ENCODE data around the gene ANKFY1. TPM values are rescaled to one million over a fixed set of nuclear protein-coding genes. Genes with fewer than 3 reads are reported as not detected.

Gene ANKFY1
- polyA plus RNA-seq, 1 experiment = 43.5 TPM

DNA sequence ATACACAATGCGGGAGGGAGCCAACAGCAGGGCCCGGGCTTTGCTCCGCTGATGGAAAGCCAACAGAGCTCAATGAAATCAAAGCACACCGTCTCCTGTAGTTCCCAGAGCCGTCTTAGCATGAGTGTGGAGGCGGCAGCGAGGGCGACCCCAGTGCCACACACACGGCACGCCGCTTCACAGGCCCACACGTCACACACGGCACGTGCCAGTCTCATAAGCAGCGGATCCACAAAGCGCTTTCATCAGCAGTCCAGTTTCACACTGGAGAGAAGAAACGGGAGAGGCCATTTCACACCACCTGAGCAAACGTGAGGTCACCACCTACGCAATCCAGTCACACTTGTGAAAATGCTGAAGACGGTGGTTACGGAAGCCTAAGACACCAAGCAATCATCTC lies 86.0 kb downstream of the ANKFY1 start:
- H3K36me3 ChIP-seq (ENCODE audit: control insufficient read depth, insufficient read depth, low read length) = peaks cover 28% of the 10 kb centered on the region
- no peak for TF ChIP-seq CTCF (IDR thresholded peaks at IDR 0.05; ENCODE audit: insufficient read depth, low read depth, low read length)

DNA sequence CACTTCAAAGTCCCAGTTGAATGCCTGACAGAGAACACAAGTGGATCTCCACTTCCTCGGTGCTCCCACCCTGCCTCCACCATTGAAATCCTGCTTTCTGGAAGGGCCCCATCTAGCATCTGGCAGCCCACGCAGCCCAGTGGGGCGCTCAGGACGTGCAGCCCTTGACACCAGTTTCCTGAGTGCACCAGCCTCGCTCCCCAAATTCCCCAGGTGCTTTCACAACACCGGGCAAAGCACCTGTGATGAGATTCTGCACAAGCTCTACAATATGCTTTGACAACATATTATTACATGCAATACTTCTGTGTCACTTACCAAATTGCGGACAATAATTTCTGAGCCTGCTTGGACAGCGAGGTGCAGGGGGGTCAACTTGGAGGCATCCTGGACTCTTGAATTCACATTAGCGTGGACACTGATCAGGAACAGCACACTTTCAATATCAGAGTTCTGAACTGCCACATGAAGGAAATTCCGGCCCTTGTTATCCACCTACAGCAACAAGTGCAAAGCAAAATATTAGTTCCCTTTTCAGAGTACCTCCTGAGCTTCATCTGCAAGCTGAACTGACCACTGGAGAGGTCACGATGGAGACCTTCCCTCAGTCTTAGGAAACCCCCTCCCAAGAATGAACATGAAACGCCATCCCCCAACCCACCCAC lies 86.8 kb downstream of the ANKFY1 start:
- CTCF ChIA-PET = interaction anchor here (1.2 to 2.3 kb wide), 2 partner anchors 16 to 121 kb away, joined by 3 to 9 read pairs; no protein-coding TSS in a partner anchor
- no peak for DNase-seq (ENCODE audit: low read depth)
- Histone ChIP-seq H3K4me3 (ENCODE audit: low read depth, low read length) (no peak overlapping the region), H3K36me3 (ENCODE audit: control insufficient read depth, insufficient read depth, low read length) (peaks cover 31% of the 10 kb centered on the region), H3K27me3 (ENCODE audit: control insufficient read depth, insufficient read depth, low read length) (no peaks in the 10 kb centered on the region)
- POLR2A ChIA-PET = no interaction called here
- TF ChIP-seq CTCF (IDR thresholded peaks at IDR 0.05; ENCODE audit: insufficient read depth, low read depth, low read length) = no peak

More for the DNA sequence above, 86.0 kb downstream of the ANKFY1 start:
- CTCF ChIA-PET = interaction anchor here (1.2 kb wide), 1 partner anchor 121 kb away, joined by 3 read pairs; no protein-coding TSS in a partner anchor
- no peak for DNase-seq (ENCODE audit: low read depth)
- no peaks in the 10 kb centered on the region for H3K27me3 ChIP-seq (ENCODE audit: control insufficient read depth, insufficient read depth, low read length)
- H3K4me3 ChIP-seq (ENCODE audit: low read depth, low read length) = no peak overlapping the region
- POLR2A ChIA-PET = no interaction called here

DNA sequence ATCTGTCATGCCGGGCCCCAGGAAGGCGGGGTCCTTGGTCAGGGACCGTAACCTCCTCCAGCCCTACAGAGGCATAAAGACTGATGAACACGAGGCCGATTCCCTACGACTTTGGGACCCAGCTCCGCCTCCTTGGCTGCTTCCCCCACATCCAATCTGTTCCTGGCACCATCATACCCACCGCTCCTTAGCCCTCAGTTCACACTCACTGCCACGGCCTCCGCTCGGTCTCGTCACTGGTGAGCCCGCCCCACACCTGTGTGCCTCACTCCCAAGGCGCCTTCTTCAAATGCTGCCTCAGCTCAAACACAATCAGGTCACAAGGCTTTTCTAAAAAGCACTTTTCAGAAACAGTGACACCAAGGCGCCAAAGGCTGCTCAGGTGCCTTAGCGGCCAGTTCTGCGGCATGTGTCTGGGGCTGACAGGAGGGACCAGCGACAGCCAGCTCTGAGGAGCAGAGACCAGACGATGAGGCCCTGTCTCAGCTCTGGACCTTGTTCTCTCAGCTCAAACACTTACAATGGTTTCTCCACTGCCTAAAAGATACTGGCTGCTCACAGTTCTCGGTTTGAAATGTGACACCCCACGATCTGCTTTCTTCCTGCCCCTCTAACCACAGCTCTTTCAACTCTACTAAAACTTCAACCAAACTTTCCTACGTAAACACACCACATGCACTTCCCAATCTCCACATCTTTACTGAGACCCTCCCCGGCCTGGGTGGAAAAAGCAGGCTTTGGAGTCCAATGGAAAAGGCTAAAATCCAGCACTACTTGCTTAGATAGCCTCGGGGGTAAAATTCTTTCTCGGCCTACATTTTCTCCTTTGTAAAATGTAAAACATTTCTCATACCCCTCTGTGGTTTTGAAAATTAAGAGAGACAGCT lies 87.6 kb downstream of the ANKFY1 start:
- ChIA-PET POLR2A (no interaction called here), CTCF (interaction anchor here (1.0 to 2.3 kb wide), 3 partner anchors 15 to 122 kb away, joined by 3 to 9 read pairs (median 6); no protein-coding TSS in a partner anchor)
- H3K4me3 ChIP-seq (ENCODE audit: low read depth, low read length) = no peak overlapping the region
- DNase-seq (ENCODE audit: low read depth) = peak; percentile 37
- no peaks in the 10 kb centered on the region for H3K27me3 ChIP-seq (ENCODE audit: control insufficient read depth, insufficient read depth, low read length)
- TF ChIP-seq CTCF (IDR thresholded peaks at IDR 0.05; ENCODE audit: insufficient read depth, low read depth, low read length) = no peak
- peaks cover 32% of the 10 kb centered on the region for H3K36me3 ChIP-seq (ENCODE audit: control insufficient read depth, insufficient read depth, low read length)

- TF ChIP-seq CTCF (IDR thresholded peaks at IDR 0.05; ENCODE audit: insufficient read depth, low read depth, low read length) = no peak
- no peak for DNase-seq (ENCODE audit: low read depth)
- no peaks in the 10 kb centered on the region for H3K27me3 ChIP-seq (ENCODE audit: control insufficient read depth, insufficient read depth, low read length)
- no peak overlapping the region for H3K4me3 ChIP-seq (ENCODE audit: low read depth, low read length)
- ChIA-PET POLR2A (no interaction called here), CTCF (no interaction called here)
- H3K36me3 ChIP-seq (ENCODE audit: control insufficient read depth, insufficient read depth, low read length) = peaks cover 43% of the 10 kb centered on the region
These were observed 89.2 kb downstream of the ANKFY1 start for GRCh38 chr17:4174556-4174955.

GRCh38 chr17:4173781-4174180 lies 90.0 kb downstream of the ANKFY1 start:
- CTCF ChIA-PET = no interaction called here
- POLR2A ChIA-PET = no interaction called here
- H3K27me3 ChIP-seq (ENCODE audit: control insufficient read depth, insufficient read depth, low read length) = no peaks in the 10 kb centered on the region
- DNase-seq (ENCODE audit: low read depth) = no peak
- peaks cover 47% of the 10 kb centered on the region for H3K36me3 ChIP-seq (ENCODE audit: control insufficient read depth, insufficient read depth, low read length)
- no peak overlapping the region for H3K4me3 ChIP-seq (ENCODE audit: low read depth, low read length)
- no peak for TF ChIP-seq CTCF (IDR thresholded peaks at IDR 0.05; ENCODE audit: insufficient read depth, low read depth, low read length)
